Stimulated activated CD8-positive, alpha-beta memory T cell treated with anti-CD3 and anti-CD28 coated beads, Interleukin-15, amount 100 ng/mL, for 4 hours (primary cell): ENCODE measurements around the gene ROPN1.

Experiments
- DNase-seq, 2 donors: peaks; one replicate each; pipeline ENCODE4 v3.0.0-alpha.2; 2020; ENCODE audit warnings: low read depth in 2 of 2

The ROPN1 gene

DNA sequence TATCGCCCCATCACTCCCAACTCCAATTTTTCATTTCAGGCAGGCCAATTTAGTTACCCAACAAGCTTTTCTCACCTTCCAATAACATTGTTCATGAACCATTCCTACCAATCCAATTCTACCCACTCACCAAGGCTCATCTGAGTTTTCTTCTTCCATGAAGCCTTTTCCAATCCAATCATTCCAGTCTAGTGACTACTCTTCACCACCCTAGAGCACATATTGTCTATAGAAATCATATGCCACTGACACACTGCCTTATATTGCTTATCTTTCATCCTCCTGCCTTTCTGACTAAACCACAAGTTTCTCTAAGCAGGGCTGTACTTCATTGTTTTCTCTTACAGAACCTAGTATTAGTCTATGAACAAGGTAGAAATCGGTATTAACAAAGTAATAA is 42.3 kb downstream of the ROPN1 start:
- no peak for DNase-seq

DNA sequence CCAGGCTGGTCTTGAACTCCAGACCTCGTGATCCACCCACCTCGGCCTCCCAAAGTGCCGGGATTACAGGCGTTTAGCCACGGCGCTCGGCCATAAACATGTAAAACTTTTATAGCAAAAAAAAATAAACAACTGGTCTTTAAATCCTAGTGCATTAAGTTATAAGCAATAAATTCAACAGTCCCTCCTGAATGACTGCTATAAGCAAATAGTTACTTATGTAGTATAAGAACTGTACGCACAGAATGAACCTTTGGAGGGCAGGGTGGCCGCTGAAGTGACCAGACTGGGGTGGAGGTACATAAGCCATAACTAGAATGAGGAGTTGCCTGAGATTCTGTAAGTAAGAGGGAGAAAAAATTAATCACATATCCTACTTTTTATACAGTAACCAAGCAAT is 43.5 kb downstream of the ROPN1 start:
- no peak for DNase-seq

DNA sequence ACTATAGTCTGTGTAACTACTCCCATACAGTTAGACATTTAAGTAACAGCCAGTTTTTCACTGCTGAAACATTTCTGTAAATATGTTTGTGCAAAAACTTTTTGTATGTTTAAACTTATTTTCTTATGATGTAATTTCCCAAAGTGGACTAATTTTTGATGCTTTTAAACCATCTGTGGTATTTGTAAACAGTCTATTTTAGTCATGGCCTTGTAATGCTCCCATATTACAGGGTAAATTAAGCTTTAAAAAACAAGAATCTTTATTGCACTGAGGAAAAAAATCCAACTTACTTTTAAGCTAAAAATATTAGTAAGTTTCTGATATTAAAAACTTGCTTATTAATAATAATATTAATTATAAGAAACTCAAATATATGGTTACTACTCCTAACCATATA is 44.4 kb downstream of the ROPN1 start:
- no peak for DNase-seq

DNA sequence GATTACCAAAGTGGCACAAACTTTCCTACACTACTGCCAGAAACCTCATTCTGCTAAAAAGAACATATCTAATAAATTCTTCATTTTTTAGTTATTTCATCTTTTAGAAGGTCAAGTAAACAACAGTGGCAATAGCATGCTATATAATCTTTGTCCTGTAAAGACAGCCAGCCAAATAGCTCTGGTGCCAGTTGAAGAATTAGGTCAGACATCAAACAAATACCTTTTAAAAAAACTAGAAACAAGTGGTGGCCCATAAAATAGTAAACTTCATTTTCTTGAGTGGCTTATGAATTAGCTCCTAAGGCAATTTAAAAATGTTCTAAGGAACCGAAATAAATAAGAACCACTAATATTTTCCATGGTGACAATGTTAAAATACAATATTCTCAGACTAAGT is 50.4 kb downstream of the ROPN1 start:
- no peak for DNase-seq

DNA sequence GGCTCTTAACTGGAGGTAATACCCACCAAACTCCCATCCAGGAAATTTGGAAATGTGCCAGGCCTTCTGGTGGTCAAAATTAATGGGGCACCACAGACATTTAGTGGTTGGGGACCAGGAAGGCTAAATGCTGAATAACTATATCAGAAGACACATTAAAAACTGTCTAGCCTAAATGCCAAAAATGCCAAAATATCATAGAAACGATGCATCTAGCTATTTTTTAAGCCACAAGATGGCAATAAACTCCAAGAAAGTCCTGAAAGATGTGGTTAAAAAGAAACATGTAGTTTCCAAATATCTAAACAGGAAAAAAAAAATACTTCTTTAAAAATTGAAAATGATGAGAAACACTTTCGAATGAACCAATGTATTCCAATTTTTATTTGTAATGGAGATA is 50.8 kb downstream of the ROPN1 start:
- no peak for DNase-seq

DNA sequence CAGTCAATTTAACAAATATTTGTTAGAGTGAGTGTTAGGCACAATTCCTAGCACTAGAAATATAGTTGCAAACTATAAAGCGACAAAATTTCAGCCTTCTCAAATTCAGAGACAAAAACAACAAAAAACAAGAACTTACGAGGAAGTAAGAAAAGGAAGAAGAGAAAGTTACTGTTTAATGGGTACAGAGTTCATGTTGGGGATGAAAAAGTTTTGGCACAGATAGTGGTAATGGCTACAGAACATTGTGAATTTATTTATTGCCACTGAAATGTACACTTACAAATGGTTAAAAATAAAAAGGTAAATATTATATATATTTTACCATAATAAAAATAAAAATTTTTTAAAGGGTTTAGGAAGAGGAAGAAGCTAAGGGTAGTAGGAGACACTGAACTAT is 52.2 kb downstream of the ROPN1 start:
- no peak for DNase-seq

DNA sequence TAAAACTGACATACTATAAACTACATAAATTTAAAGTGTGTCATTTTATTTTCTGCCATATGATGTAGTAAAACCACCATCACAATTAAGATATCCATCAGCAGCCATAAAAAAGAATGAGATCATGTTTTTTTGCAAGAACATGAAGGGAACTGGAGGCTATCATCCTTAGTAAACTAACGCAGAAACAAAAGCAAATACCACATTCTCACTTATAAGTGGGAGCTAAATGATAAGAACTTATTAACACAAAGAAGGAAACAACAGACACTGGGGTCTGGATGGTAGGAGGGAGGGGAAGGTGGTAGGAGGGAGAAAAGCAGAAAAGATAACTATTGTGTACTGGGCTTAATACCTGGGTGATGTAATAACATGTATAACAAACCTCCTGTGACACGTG is 55.5 kb downstream of the ROPN1 start:
- DNase-seq, result no peak

DNA sequence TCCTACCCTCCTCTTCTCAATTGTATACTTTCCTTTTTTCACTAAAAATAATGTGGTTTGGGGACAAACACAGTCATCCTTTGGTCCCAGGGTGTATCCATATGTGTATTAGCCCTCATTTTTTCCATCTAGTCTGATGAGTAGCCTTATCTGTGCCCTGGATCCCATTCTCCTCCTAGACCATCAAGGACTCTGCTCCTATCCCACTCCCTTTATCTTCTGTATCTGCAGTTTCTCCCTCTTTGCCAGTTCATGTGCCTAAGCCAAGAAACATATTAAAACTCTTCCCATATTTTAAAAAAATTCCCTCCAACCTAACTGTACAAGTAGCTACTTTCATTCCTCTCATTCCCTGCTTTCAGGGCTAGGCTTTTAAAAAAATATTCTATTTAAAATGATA is 56.1 kb downstream of the ROPN1 start:
- no peak for DNase-seq

DNA sequence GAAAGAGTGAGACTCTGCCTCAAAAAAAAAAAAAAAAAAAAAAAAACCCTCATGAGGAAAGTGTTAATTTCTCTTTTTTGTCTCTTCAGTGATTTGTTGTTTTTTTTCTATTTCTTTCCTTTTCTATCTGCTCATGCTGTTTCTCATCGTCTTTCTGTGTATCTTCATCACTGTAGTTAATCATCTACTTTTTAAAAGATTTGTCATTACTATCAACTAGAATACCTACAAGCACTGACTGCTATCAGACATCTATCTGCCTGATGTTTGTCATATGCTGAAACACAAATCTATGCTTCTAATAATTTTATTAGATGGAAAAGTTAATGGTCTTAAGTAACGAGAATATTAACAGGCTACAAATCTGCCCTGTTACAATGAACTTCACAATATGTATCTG is 57.7 kb downstream of the ROPN1 start:
- no peak for DNase-seq

DNA sequence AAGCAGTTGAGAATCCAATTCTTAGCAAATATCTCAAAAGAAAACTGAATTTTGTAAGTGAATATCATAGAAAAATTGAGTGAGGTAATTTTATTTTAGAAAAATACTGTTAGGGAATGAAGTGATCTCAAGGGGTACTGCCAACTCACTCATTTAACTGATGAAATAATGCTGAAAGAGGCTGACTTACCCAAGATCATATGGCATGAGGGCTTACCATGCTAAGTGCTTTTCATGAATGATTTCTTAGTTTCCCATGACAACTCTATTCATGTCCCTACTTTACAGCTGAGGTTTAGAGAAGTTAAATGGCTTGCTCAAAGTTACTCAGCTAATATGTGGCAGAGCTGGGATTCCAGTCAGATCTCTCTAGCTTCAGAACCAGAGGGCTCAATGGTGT is 61.5 kb downstream of the ROPN1 start:
- DNase-seq, result no peak

DNA sequence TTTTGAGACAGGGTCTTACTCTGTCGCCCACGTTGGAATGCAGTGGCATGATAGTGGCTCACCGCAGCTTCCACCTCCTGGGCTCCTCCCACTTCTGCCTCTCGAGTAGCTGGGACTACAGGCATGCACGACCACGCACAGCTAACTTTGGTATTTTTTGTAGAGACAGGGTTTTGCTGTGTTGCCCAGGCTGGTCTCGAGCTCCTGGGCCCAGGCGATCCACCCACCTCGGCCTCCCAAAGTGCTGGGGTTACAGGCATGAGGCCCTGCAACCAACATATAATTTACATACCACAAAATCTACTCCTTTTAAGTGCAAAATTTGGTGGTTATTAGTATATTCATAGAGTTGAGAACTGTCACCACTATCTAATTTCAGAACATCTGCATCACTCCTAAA is 62.6 kb downstream of the ROPN1 start:
- DNase-seq, result no peak

DNA sequence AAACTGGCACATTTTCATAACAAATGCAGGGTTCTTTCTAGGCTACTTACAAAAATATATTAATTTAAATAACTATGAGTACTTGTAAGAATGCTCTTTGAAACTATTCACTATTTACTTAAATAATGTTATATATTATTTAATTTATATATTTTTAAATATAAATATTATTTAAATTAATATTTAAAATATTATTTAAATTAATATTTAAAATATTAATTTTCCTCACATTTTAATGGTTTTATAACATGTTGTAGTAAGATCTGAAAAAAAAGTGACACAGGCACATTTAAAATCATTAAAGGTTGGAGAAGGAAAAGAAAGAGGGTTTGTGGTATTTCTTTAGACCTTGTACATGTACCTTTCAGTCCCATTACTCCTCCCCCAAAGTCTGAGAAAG is 65.5 kb downstream of the ROPN1 start:
- no peak for DNase-seq

DNA sequence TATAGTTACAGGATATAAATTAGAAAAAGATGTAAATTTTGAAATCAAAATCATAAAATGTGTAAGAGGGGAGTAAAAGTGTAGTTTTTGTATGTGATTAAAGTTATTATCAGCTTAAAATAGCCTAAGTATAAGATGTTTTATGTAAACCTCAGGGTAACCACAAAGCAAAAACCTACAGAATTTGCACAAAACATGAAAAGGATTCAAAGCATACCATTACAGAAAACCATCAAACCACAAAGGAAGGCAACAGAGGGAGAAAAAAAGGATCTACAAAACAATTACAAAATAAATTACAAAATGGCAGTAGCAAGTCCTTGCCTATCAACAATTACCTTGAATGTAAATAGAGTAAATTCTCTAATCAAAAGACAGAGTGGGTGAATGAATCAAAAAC is 71.1 kb downstream of the ROPN1 start:
- no peak for DNase-seq

DNA sequence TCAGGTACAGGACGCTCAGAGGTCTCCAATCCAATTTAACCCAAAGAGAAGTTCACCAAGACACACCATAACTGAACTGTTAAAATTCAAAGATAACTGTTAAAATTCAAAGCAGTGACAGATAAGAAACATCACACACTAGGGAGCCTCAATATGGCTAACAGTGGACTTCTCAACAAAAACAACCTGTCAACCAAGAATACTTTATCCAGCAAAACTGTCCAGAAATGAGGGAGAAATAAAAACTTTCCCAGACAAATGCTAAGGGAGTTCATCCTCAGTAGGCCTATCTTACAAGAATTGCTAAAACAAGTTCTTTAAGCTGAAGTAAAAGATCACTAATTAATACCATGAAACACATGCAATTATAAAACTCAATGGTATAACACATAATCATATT is 71.5 kb downstream of the ROPN1 start:
- DNase-seq, result no peak

DNA sequence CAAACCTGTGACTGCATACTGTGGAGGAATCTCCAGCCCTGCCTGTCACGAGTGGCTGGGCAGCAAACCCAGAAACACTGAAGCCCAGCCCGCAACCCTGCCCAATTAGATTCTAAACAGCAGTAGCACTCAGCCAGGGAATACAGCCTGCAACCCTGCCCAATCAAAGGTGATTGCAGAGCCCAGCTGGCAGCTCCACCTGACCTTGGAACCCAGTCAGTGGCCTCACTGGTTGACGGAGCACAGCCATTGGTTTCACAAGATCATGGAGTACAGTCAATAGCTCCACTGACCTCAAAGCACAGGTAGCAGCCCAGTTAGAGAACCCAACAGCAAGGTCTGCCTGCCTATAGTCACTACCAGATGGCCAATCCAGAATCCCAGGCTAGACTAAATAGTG is 72.6 kb downstream of the ROPN1 start:
- DNase-seq, result no peak
